ENCODE data around the gene RSKR. TPM values are rescaled to one million over a fixed set of nuclear protein-coding genes. Genes with fewer than 3 reads are reported as not detected.
A peak's percentile ranks its signal among the peaks of the same experiment; 100 is the strongest.
"Not testable (repeated sequence)": the region's sequence is repeated elsewhere in the genome, so short reads cannot be mapped to it uniquely, and the experiment has no call there.

Gene RSKR
- total RNA-seq, 6 experiments from 2014 or later: 1.5 to 7.3 (median 4.2) TPM

GRCh38 chr17:28610376-28610775, 3.6 kb downstream of the RSKR start:
- Histone ChIP-seq H3K27ac (no peak overlapping the region), H3K4me1 (peaks cover 0 to 5% (median 0%) of the 10 kb centered on the region in 4 donors), H3K9me3 (no peaks in the 10 kb centered on the region), H3K4me3 (no peak overlapping the region), H3K36me3 (peaks cover 0 to 11% (median 3%) of the 10 kb centered on the region in 4 donors), H3K27me3 (no peaks in the 10 kb centered on the region)
- no peak for DNase-seq
- peak in 1 of 4 donors; percentile 16 for ATAC-seq
- no peak for TF ChIP-seq CTCF (IDR thresholded peaks at IDR 0.05)
- no peak for TF ChIP-seq POLR2A (IDR thresholded peaks at IDR 0.05)
- intact Hi-C loops (cut with DNase I): loop anchor here in 1 of 2 donors (5.0 kb wide), 2 partner anchors 63 to 113 kb away; no protein-coding TSS in a partner anchor
- 50% methylated on average over 6 of the region's 8 CpGs for WGBS (ENCODE audit: insufficient coverage, low coverage, low lambda C conversion rate, missing lambda C conversion rate)

- H3K4me1 ChIP-seq; H3K9me3 ChIP-seq; H3K27ac ChIP-seq; H3K36me3 ChIP-seq; intact Hi-C loops (cut with DNase I); ATAC-seq; DNase-seq; H3K27me3 ChIP-seq; H3K4me3 ChIP-seq: not testable (repeated sequence)
- no CpG with 5 or more reads among the region's 31 CpGs for WGBS (ENCODE audit: insufficient coverage, low coverage, low lambda C conversion rate, missing lambda C conversion rate)
Observed at GRCh38 chr17:28604031-28604430, 10.0 kb downstream of the RSKR start.

- peak; percentile 77 to 80 (median 77) for DNase-seq
Observed at GRCh38 chr17:28599311-28600184, 14.4 kb downstream of the RSKR start.

GRCh38 chr17:28598799-28599310, 15.1 kb downstream of the RSKR start, which contains the start of gene SPAG5:
TSS of gene SPAG5 (minus strand) at chr17:28599025. CDS start at chr17:28598946, 79 bp downstream.
- TF ChIP-seq CTCF (IDR thresholded peaks at IDR 0.05) (no peak), POLR2A (IDR thresholded peaks at IDR 0.05) (peak; percentile 94)
- no peaks in the 10 kb centered on the region for H3K27me3 ChIP-seq
- no peaks in the 10 kb centered on the region for H3K36me3 ChIP-seq
- H3K4me3 ChIP-seq: peak within 1 kb of the TSS; percentile 66 to 72 (median 67)
- whole genome bisulfite sequencing (ENCODE audit: insufficient coverage, low coverage, low lambda C conversion rate, missing lambda C conversion rate): no CpG with 5 or more reads among the region's 44 CpGs
- DNase-seq (peak; percentile 96 to 97 (median 96)), ATAC-seq (peak; percentile 95 to 98 (median 96))
- intact Hi-C loops (cut with DNase I): no loop called here
- no peaks in the 10 kb centered on the region for H3K9me3 ChIP-seq
- H3K27ac ChIP-seq: peak within 1 kb of the TSS; percentile 84 to 99 (median 99)
- H3K4me1 ChIP-seq: peaks cover 0 to 24% (median 3%) of the 10 kb centered on the region in 4 donors

More at GRCh38 chr17:28599311-28600184, 14.4 kb downstream of the RSKR start:
- intact Hi-C loops (cut with DNase I): no loop called here
- WGBS (ENCODE audit: insufficient coverage, low coverage, low lambda C conversion rate, missing lambda C conversion rate): 14% methylated on average over 24 of the region's 40 CpGs
- Histone ChIP-seq H3K4me1 (peaks cover 0 to 24% (median 3%) of the 10 kb centered on the region in 4 donors), H3K4me3 (peak overlapping the region; percentile 66 to 72 (median 67)), H3K9me3 (no peaks in the 10 kb centered on the region), H3K27ac (peak overlapping the region; percentile 84 to 99 (median 99)), H3K36me3 (no peaks in the 10 kb centered on the region), H3K27me3 (no peaks in the 10 kb centered on the region)
- TF ChIP-seq POLR2A (IDR thresholded peaks at IDR 0.05): peak; percentile 29
- TF ChIP-seq CTCF (IDR thresholded peaks at IDR 0.05): no peak
- ATAC-seq: peak; percentile 50 to 64 (median 54)
